ENCODE data around the gene EPHB1.

Gene EPHB1

DNA sequence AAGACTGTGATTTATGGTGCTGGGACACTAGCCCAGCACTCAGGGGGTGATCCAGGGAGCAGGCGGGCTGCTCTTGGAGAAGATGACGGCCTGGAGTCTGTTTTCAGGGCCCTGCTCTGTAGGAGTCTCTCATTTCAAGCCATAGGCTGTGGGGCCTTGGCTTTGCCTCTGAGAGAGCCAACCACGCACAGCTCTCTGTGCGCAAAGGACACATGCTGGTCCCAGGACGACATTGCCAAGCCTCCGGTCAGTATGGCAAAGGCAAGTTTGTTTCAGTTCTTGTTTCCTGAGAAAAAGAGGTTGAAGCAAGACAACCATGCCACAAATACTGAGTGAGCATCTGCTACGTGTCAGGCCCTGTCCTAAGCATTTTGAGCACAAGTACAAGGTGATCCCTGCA lies 197.1 kb downstream of the EPHB1 start:
- H2AFZ ChIP-seq (ENCODE audit: low read length) = no peak overlapping the region
- H3K14ac ChIP-seq (ENCODE audit: low read length) = no peak overlapping the region
- no peak overlapping the region for H2BK5ac ChIP-seq (ENCODE audit: low read length)
- peak overlapping the region; percentile 64 for H3K18ac ChIP-seq (ENCODE audit: low read length)
- H2AK5ac ChIP-seq (ENCODE audit: low read depth, low read length) = no peak overlapping the region
- no peak overlapping the region for H3K9ac ChIP-seq (ENCODE audit: low read depth, low read length, poor library complexity)
- no peak overlapping the region for H4K91ac ChIP-seq (ENCODE audit: low read depth, low read length, poor library complexity)
- no peaks in the 10 kb centered on the region for H3K36me3 ChIP-seq (replicated peaks in 1 of 2; ENCODE audit: control insufficient read depth in 2 of 2, insufficient read depth in 2 of 2, low read length in 2 of 2)
- no peaks in the 10 kb centered on the region for H3K79me1 ChIP-seq (ENCODE audit: low read depth, low read length)
- no peaks in the 10 kb centered on the region for H3K27me3 ChIP-seq (ENCODE audit: control insufficient read depth in 3 of 3, insufficient read depth in 3 of 3, low read depth in 1 of 3, low read length in 3 of 3)
- no peak for DNase-seq (ENCODE audit: low spot score)
- H3K4me3 ChIP-seq (ENCODE audit: low read length in 2 of 2) = no peak overlapping the region
- H2BK12ac ChIP-seq (ENCODE audit: low read length) = no peak overlapping the region
- H2BK15ac ChIP-seq (ENCODE audit: low read length) = no peak overlapping the region
- no peak overlapping the region for H3K27ac ChIP-seq (replicated peaks; ENCODE audit: low read length)
- H4K8ac ChIP-seq (ENCODE audit: low read depth, low read length) = no peak overlapping the region
- H2BK120ac ChIP-seq (ENCODE audit: low read depth, low read length) = no peak overlapping the region
- H3K4ac ChIP-seq (ENCODE audit: low read length) = no peak overlapping the region
- no CpG with 5 or more reads among the region's 7 CpGs for WGBS, 2 donors (ENCODE audit: extremely low coverage in 2 of 2, insufficient read length in 2 of 2, insufficient replicate concordance in 1 of 2)
- H3K4me2 ChIP-seq (ENCODE audit: insufficient read depth, low read length, poor library complexity, severe bottlenecking) = no peak overlapping the region
- peaks cover 8 to 10% of the 10 kb centered on the region in 2 donors for H3K4me1 ChIP-seq (ENCODE audit: control insufficient read depth in 2 of 2, insufficient read depth in 1 of 2, low read depth in 1 of 2, low read length in 2 of 2)
- no peak overlapping the region for H3K23ac ChIP-seq (ENCODE audit: low read depth, low read length, poor library complexity)
- H3K9me3 ChIP-seq (replicated peaks in 1 of 2; ENCODE audit: control insufficient read depth in 2 of 2, insufficient read depth in 1 of 2, low read depth in 1 of 2, low read length in 2 of 2) = no peaks in the 10 kb centered on the region

DNA sequence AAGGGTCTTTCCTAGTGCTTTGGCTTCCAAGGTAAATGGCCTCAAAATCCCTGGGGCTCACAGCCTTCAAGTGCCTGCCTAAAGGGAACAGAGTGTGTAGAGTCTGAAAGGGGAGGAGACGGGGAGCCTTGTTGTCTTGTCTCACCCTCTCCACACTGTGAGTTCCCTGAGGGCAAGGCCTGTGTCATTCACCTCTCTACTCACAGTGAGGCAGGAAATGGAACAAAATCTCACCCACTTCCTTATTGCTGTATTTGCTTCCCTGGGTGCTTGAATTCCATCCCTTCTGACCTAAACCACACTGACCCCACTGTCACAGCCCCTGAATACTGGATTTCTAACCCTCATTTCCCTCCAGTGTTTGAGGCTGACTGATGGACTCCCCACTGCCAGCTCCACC lies 197.5 kb downstream of the EPHB1 start:
- no CpG with 5 or more reads among the region's 1 CpG for WGBS, 2 donors (ENCODE audit: extremely low coverage in 2 of 2, insufficient read length in 2 of 2, insufficient replicate concordance in 1 of 2)
- Histone ChIP-seq H2BK12ac (ENCODE audit: low read length) (no peak overlapping the region), H2AFZ (ENCODE audit: low read length) (no peak overlapping the region), H3K18ac (ENCODE audit: low read length) (no peak overlapping the region), H3K27me3 (ENCODE audit: control insufficient read depth in 3 of 3, insufficient read depth in 3 of 3, low read depth in 1 of 3, low read length in 3 of 3) (no peaks in the 10 kb centered on the region), H4K91ac (ENCODE audit: low read depth, low read length, poor library complexity) (no peak overlapping the region), H2BK120ac (ENCODE audit: low read depth, low read length) (no peak overlapping the region), H2BK15ac (ENCODE audit: low read length) (no peak overlapping the region), H4K8ac (ENCODE audit: low read depth, low read length) (no peak overlapping the region), H3K4me1 (ENCODE audit: control insufficient read depth in 2 of 2, insufficient read depth in 1 of 2, low read depth in 1 of 2, low read length in 2 of 2) (peaks cover 8 to 10% of the 10 kb centered on the region in 2 donors), H3K4me2 (ENCODE audit: insufficient read depth, low read length, poor library complexity, severe bottlenecking) (no peak overlapping the region), H3K9ac (ENCODE audit: low read depth, low read length, poor library complexity) (no peak overlapping the region), H3K14ac (ENCODE audit: low read length) (no peak overlapping the region), H3K4ac (ENCODE audit: low read length) (no peak overlapping the region), H3K9me3 (replicated peaks in 1 of 2; ENCODE audit: control insufficient read depth in 2 of 2, insufficient read depth in 1 of 2, low read depth in 1 of 2, low read length in 2 of 2) (no peaks in the 10 kb centered on the region), H3K23ac (ENCODE audit: low read depth, low read length, poor library complexity) (no peak overlapping the region), H3K27ac (replicated peaks; ENCODE audit: low read length) (no peak overlapping the region), H3K79me1 (ENCODE audit: low read depth, low read length) (no peaks in the 10 kb centered on the region), H3K36me3 (replicated peaks in 1 of 2; ENCODE audit: control insufficient read depth in 2 of 2, insufficient read depth in 2 of 2, low read length in 2 of 2) (no peaks in the 10 kb centered on the region), H2AK5ac (ENCODE audit: low read depth, low read length) (no peak overlapping the region), H3K4me3 (ENCODE audit: low read length in 2 of 2) (no peak overlapping the region), H2BK5ac (ENCODE audit: low read length) (no peak overlapping the region)
- DNase-seq (ENCODE audit: low spot score) = no peak

DNA sequence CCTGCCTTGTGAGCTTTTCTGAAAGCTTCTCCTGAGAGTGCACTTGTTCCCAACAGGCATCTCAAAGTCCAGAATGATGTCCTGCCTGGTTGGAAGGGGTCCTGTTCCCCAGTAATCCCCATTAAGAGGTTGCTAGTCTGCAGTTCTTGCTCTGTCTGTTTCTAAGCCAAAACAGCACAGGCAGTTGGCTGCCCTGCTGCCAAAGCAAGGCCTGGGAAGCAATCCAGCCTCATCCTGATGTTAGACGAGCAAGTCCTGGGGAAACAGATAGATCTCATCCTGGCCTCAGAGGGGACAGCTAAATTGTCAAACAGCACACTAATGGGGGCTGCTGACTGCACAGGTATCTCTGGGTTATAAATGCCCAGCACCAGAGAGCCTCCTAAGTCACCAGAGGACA lies 198.0 kb downstream of the EPHB1 start:
- Histone ChIP-seq H3K79me1 (ENCODE audit: low read depth, low read length) (no peaks in the 10 kb centered on the region), H4K8ac (ENCODE audit: low read depth, low read length) (no peak overlapping the region), H2AK5ac (ENCODE audit: low read depth, low read length) (no peak overlapping the region), H4K91ac (ENCODE audit: low read depth, low read length, poor library complexity) (no peak overlapping the region), H3K4me1 (ENCODE audit: control insufficient read depth in 2 of 2, insufficient read depth in 1 of 2, low read depth in 1 of 2, low read length in 2 of 2) (peaks cover 8 to 10% of the 10 kb centered on the region in 2 donors), H3K27ac (replicated peaks; ENCODE audit: low read length) (no peak overlapping the region), H3K23ac (ENCODE audit: low read depth, low read length, poor library complexity) (no peak overlapping the region), H2BK12ac (ENCODE audit: low read length) (no peak overlapping the region), H2BK15ac (ENCODE audit: low read length) (no peak overlapping the region), H3K4me2 (ENCODE audit: insufficient read depth, low read length, poor library complexity, severe bottlenecking) (no peak overlapping the region), H3K18ac (ENCODE audit: low read length) (no peak overlapping the region), H2BK5ac (ENCODE audit: low read length) (no peak overlapping the region), H2AFZ (ENCODE audit: low read length) (no peak overlapping the region), H3K4me3 (ENCODE audit: low read length in 2 of 2) (no peak overlapping the region), H3K9ac (ENCODE audit: low read depth, low read length, poor library complexity) (no peak overlapping the region), H3K27me3 (ENCODE audit: control insufficient read depth in 3 of 3, insufficient read depth in 3 of 3, low read depth in 1 of 3, low read length in 3 of 3) (no peaks in the 10 kb centered on the region), H3K9me3 (replicated peaks in 1 of 2; ENCODE audit: control insufficient read depth in 2 of 2, insufficient read depth in 1 of 2, low read depth in 1 of 2, low read length in 2 of 2) (no peaks in the 10 kb centered on the region), H3K36me3 (replicated peaks in 1 of 2; ENCODE audit: control insufficient read depth in 2 of 2, insufficient read depth in 2 of 2, low read length in 2 of 2) (no peaks in the 10 kb centered on the region), H3K4ac (ENCODE audit: low read length) (no peak overlapping the region), H3K14ac (ENCODE audit: low read length) (no peak overlapping the region), H2BK120ac (ENCODE audit: low read depth, low read length) (no peak overlapping the region)
- no peak for DNase-seq (ENCODE audit: low spot score)
- WGBS, 2 donors (ENCODE audit: extremely low coverage in 2 of 2, insufficient read length in 2 of 2, insufficient replicate concordance in 1 of 2) = no CpG with 5 or more reads among the region's 1 CpG

DNA sequence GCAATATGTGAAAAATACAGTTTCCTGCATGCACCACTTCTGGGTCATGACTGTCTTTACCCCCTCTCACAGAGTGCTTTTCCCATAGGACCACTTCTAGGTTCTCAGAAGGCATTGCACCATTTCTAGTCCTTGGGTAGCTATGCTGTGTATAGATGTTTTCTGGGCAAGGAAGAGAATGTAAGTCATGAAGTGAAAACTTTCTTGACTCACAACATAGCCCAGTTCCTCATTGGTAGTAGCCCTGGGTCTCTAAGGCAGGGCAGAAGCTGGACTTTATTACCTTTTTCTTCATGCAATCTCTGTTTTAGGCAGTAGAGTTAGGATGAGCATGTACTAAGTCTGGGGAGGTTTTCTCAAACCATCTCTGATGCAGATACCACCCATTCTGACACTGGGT lies 203.1 kb downstream of the EPHB1 start:
- H3K4ac ChIP-seq (ENCODE audit: low read length) = no peak overlapping the region
- H2BK15ac ChIP-seq (ENCODE audit: low read length) = no peak overlapping the region
- no peaks in the 10 kb centered on the region for H3K36me3 ChIP-seq (replicated peaks in 1 of 2; ENCODE audit: control insufficient read depth in 2 of 2, insufficient read depth in 2 of 2, low read length in 2 of 2)
- no peak overlapping the region for H4K91ac ChIP-seq (ENCODE audit: low read depth, low read length, poor library complexity)
- no peak overlapping the region for H4K8ac ChIP-seq (ENCODE audit: low read depth, low read length)
- H3K27ac ChIP-seq (replicated peaks; ENCODE audit: low read length) = no peak overlapping the region
- H2BK12ac ChIP-seq (ENCODE audit: low read length) = no peak overlapping the region
- H3K4me3 ChIP-seq (ENCODE audit: low read length in 2 of 2) = no peak overlapping the region
- H3K27me3 ChIP-seq (ENCODE audit: control insufficient read depth in 3 of 3, insufficient read depth in 3 of 3, low read depth in 1 of 3, low read length in 3 of 3) = no peaks in the 10 kb centered on the region
- no peak for DNase-seq (ENCODE audit: low spot score)
- no peaks in the 10 kb centered on the region for H3K9me3 ChIP-seq (replicated peaks in 1 of 2; ENCODE audit: control insufficient read depth in 2 of 2, insufficient read depth in 1 of 2, low read depth in 1 of 2, low read length in 2 of 2)
- H2BK5ac ChIP-seq (ENCODE audit: low read length) = no peak overlapping the region
- no peaks in the 10 kb centered on the region for H3K79me1 ChIP-seq (ENCODE audit: low read depth, low read length)
- no peak overlapping the region for H3K14ac ChIP-seq (ENCODE audit: low read length)
- H3K23ac ChIP-seq (ENCODE audit: low read depth, low read length, poor library complexity) = no peak overlapping the region
- peaks cover 0 to 1% of the 10 kb centered on the region in 2 donors for H3K4me1 ChIP-seq (ENCODE audit: control insufficient read depth in 2 of 2, insufficient read depth in 1 of 2, low read depth in 1 of 2, low read length in 2 of 2)
- H2BK120ac ChIP-seq (ENCODE audit: low read depth, low read length) = no peak overlapping the region
- H2AK5ac ChIP-seq (ENCODE audit: low read depth, low read length) = no peak overlapping the region
- H2AFZ ChIP-seq (ENCODE audit: low read length) = no peak overlapping the region
- H3K4me2 ChIP-seq (ENCODE audit: insufficient read depth, low read length, poor library complexity, severe bottlenecking) = no peak overlapping the region
- H3K18ac ChIP-seq (ENCODE audit: low read length) = no peak overlapping the region
- H3K9ac ChIP-seq (ENCODE audit: low read depth, low read length, poor library complexity) = no peak overlapping the region
